HG02642 (cell line): ENCODE data around the gene SLC9A9.
A peak's percentile ranks its signal among the peaks of the same experiment; 100 is the strongest.

Source experiments
- ATAC-seq: cut with Tn5 transposase; IDR thresholded peaks from one replicate; pipeline ENCODE4 v1.9.1; 2021; ENCODE audit warnings: mild to moderate bottlenecking; ENCODE audit not compliant: unreplicated experiment, poor library complexity

Gene SLC9A9

DNA sequence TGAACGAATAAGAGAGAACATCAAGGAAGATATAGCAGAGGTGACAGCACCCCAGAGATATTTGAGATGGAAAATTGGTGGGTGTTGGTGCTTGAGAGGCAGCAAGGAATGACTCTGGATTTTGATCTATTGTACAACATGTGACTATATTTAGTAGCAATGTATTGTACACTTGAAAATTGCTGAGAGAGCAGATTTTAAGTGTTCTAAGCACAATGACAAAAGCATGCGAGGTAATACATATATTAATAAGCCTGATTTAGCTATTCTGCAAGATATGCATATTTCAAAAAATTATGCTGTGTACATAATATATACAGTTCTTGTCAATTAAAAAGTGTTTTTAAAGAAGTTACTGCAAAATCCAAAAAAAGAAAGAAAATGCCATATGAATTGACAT is 194.3 kb downstream of the SLC9A9 start:
- no peak for ATAC-seq

DNA sequence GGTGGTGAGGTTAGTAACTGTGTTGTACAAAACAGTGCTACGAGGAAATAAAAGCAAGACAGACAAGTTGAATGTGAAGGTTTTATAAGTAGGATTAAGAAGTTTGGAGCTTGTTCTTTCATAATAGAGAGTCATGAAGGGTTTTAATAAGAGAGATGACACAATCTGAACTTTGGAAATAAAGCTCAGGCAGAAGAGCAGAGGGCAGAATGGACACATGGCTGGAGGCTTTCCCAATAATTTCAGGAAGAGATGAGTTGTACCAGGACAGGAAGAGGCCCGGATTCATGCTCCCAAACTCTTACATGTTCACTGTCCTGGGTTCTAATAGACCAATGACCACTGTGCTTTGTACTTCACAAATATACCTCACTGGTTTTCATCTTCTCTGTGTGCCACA is 194.8 kb downstream of the SLC9A9 start:
- no peak for ATAC-seq

DNA sequence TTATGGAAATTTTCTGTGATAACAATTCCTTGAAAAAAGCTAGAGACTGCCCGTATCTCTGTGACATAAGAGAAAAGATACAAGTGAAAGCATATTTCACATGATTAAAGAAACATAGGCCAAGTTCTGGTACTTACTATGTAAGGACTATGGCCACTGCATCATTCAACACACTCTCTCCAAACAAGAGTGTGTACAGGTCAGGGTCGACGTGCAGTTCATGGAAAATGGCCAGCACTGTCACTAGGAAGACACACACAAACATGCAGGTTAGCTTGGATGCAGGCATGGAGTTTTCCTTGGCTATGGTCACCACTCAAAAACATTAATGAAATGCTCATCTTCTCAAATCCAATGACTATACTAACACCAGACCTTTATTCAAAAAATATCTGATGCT is 196.2 kb downstream of the SLC9A9 start:
- no peak for ATAC-seq

DNA sequence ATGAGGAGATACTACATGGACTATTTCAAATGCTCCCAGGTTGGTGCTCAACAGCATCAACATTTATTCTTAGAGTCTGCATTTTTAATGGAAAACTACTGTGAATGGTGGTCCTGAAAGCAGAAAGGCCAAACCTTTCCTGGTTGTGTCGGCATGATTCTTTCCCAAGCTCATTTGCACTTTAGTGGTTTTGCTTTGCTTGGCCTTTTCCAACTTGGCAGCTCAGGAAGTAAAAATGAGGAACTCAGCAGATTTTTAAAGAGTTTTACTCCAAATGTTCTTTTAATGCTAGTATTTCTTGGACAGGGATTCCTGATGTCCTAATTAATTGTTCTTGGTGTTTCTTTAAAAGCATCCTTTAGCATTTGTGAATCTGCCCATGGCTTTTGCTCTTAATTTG is 197.4 kb downstream of the SLC9A9 start:
- ATAC-seq = no peak

DNA sequence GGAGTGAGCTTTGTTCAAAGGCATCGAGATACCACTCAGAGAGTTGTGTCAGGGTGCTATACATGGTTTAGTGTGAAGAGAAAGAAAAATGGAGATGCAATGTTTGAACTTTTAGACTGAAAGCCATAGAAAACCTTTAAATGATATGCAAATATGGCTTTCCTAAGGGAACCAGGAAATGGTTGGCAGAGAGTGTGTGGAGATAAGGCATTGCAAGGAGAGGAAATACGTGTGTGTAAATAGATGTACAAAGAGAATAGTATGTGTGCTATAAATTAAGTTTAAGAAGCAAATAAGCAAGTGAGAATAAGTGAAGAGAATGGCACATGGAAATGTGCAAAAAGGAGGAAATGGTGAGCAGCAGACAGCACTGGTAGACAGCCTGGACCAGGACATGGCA is 198.1 kb downstream of the SLC9A9 start:
- ATAC-seq = no peak

DNA sequence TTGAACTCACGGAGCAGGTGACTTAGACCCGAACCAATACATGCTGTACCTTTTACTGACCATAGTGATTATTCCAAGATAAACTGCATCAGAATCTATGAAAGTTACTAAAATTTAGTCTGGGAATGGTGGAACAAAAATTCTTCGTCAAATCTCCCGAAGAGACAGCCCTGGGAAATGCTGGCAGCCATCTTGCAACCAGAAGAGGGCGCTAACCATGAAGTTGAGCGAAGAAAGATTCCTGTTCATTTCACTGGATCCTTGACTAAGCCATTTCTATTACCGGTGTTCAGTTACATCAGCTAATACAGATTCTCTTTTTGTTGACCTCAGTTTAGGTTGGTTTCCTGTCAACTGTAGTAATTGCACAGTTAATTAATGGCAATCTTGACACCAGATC is 199.6 kb downstream of the SLC9A9 start:
- ATAC-seq = no peak

DNA sequence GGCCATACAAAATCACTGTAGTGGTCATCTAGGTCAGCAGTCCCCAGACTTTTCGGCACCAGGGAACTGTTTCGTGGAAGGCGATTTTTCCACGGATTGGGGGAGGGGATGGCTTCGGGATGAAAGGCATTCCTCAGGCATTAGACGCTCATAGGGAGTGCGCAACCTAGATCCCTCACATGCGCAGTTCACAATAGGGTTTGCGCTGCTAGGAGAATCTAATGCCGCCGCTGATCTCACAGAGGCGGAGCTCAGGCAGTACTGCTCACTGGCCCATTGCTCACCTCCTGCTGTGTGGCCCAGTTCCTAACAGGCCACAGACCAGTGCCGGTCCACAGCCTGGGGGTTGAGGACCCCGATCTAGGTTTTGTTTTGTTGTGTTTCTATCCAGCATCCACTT is 200.1 kb downstream of the SLC9A9 start:
- no peak for ATAC-seq

DNA sequence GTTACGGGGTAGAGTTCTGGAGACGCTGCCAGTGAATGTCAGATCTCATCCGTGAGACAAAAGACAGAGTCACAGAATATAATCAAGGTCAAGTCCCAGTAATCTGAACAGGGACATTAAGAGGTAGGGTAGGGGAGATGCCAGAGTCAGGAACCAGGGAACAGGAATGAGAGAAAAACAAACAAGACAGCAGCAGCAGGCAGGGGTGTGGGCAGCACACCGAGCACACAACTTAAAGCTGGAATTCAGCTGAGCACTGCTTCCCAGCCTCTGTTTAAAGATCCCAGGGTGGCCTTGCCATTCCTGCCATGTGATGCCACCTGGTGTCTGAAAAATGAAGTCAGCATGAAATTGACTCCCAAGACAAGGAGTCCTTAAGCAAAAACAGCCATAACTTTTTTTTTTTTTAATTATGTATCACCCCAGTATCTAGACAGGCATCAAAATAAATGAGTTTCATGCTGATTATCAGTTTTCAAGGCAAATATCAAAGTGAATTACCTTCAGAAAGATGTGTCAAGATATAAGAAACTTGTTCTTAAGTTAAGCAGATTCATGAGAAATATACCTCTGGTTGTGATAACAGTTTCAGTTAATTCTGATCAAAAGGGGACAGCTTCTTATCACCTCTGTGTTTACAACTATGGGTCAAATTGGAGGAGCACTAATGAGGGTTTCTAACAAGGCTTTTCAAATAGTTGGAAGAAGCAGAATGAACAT is 203.7 kb downstream of the SLC9A9 start:
- peak; percentile 66 for ATAC-seq

DNA sequence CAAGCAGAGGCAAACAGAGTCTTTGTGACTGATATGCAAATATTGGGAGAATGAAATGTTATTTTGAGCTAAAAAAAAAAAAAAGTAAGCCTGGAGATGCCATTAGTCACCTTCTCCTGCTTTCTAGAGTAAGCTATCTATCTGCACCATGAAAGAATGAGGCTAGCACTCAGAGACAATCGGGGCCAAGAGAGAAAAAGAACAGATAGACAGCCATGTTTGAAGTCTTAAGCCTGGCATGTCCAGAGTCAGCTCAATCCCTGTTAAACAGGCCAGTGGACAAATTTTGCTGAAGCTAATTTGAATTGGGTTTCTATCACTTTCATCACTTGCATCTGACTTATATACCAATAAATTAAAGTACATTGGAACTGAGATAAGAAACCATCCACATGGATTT is 204.4 kb downstream of the SLC9A9 start:
- no peak for ATAC-seq

DNA sequence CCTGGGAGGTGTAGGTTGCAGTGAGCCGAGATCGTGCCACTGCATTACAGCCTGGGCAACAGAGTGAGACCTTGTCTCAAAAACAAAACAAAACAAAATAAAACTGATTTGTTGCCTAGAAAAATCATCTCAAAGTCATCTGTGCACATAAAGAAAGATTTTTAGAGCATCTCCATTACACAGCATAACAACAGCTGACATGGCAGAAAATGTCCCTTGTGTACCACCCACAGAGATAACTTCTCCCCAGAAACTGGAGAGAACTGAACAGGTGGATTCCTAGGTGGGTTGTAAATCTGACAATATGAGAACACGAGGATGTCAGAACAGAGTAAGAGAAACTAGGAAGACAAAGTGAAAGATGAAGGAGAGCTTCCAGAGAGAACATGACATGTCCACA is 207.5 kb downstream of the SLC9A9 start:
- ATAC-seq = no peak

DNA sequence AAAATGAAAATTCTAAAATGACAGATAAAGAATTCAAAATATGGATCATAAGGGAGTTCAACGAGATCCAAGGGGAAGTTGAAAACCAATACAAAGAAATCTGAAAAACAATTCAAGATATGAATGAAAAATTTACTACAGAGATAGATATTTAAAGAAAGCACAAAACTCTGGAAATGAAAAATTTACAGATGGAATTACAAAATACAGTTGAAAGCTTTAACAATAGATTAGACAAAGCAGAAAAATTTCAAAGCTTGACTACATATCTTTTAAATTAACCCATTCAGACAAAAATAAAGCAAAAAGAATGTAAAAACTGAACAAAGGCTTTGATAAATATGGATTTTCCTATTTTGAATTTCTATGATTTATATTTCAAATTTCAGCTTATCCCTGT is 211.1 kb downstream of the SLC9A9 start:
- ATAC-seq = no peak

DNA sequence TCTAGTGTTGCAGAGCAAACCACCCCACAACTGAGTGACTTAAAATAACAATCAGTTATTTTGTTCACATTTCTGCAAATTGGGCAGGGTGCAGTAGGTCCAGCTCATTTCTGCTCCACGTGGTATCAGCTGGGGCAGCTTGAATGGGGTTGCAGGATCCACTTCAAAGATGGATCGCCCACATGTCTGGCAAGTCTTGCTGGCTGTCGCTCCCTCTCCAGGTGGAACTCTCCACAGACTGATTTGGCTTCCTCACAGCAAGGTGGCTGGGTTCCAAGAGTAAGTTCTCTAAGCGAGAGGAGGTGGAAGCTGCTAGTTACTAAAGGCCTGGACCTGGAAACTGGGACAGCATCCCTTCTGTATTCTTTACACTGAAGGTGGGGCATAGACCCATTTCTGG is 213.3 kb downstream of the SLC9A9 start:
- no peak for ATAC-seq

DNA sequence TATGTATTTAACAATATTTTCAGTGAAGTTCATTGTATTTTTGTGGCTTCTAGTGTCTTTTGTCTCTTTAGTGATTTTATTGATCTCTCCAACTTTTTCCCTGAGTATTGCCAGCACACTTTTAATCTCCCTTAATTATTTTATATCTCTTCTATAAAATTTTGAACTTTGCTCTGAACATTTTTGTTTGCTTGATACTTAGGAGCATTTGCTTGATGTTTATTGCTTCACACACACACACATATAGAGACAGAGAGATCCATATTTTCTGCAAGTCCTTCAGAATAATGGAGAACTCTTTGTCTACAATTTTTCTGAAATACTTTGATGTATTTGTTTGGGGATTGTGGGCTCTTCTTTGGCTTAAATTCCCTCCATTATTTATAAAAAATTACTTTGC is 213.8 kb downstream of the SLC9A9 start:
- ATAC-seq = no peak

DNA sequence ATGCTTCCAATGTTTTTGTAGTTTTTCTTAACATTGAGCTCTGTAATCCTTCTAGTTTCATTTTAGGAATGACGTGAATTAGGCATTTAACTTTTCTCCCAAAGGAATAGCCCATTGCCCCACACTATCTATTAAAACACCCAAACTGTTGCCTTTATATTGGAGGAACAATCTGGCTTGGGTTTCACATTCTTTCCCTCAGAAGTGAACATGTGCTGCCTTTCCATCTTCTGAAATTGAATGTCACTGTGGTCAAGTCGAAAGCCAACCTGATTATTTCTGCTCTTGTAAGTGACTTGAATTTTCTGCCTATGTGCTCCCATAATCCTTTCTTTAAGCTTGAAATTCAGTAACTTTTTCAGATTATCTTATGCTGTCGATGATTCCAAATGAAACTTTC is 214.5 kb downstream of the SLC9A9 start:
- no peak for ATAC-seq

DNA sequence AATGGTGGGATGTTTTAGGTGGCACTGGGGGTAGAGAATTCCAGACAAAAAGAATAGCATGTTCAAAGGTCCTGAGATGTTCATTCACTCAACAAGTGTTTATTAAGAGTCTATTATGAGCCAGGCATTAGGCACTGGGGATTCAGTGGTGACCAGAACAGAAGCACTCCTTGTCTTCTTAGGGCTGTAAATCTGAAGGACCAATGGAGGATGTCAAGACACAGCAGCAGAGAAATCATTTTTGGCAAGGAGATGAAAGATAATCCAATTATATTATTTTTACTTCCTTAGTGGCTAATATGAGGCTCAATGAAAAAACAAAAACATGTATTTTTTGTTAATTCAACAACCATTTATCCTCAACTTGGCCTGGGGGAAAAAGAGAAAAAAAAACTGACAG is 218.5 kb downstream of the SLC9A9 start:
- no peak for ATAC-seq

DNA sequence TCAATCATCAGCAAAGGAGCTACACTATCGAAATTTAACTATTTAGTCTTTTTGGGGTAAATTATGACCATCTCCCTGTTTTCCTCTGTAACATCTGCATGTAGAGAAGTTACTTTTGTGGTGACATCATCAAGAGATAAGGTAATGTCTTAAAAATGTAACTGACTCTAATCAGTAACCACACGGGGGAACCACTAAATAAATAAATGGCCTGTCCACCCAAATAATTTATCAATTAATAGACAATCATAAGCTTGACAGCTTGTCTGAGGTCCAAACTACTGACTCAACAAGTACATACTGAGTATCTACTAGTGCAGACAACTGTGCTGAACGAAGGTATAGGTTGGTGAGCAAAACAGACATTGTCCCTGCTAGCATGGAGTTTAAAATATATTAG is 219.3 kb downstream of the SLC9A9 start:
- no peak for ATAC-seq

DNA sequence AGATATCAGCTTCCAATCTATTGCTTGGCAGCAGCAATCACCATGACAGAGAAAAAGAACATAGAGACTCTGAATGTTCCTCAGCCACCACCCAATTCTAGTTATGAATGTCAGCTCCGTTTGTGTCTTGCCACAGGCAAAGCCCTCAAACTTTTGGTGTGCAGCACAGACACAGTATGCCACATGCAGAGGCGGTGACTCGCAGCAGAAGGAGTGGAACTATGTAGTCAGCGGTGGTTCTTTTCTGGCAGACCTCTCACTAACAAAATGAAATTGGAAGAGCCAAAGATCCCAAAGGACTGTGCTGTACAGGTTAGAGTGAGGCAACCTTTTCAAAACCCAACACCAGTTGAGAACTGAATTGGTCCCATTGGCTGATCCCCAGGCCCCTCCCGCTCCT is 220.9 kb downstream of the SLC9A9 start:
- no peak for ATAC-seq

DNA sequence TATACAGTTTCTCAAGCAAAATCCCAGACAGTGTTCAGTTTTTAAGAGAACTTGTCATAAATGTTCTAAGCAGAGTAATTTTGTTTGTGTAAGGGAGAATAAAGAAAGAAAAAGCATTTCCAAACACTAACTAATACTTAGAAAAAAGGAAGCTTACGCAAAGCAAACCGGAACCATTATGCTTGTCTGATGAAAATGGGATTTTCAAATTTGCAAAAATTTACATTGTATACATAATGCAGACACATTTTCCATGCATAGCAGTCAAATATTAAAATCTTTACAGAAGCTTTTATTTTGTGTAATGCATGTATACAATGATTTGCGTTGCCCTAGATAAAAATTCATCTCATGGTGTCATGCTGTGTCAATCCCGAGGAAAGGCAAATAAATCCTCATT is 229.0 kb downstream of the SLC9A9 start:
- no peak for ATAC-seq

DNA sequence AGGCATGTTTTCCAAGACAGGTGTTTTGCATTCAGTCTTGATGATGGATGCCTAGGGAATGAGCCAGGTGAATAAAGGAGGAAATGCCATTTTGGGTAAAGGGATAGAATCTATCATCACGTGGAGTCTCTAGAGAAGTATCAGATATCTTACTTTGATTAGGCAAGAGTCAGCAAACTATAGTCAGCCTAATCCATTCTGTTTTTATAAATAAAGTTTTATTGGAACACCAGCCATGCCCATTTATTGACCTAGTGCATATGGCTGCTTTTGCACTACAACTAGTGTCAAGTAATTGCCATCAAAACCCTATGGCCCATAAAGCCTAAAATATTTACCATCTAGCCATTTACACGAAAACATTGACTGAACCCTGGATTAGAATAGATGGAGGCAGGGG is 231.2 kb downstream of the SLC9A9 start:
- no peak for ATAC-seq

DNA sequence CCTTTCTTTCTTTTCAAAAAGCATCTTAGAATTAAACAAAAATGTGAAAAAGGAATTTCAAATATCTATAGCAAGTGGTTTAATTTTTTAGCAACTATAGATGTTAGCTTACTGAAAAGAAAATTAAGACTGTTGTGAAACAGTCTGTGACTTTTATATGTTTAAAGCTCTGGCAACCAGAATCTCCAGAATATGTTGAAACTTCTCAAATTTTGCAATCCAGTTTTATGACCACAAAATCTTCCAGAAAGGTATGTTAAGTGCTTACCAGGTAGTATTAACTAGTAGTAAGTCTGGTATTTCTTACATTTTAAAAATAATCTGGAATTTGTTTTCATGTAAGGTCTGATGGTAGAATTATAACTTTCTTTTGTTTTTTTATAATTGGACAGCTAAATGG is 235.0 kb downstream of the SLC9A9 start:
- ATAC-seq = no peak

DNA sequence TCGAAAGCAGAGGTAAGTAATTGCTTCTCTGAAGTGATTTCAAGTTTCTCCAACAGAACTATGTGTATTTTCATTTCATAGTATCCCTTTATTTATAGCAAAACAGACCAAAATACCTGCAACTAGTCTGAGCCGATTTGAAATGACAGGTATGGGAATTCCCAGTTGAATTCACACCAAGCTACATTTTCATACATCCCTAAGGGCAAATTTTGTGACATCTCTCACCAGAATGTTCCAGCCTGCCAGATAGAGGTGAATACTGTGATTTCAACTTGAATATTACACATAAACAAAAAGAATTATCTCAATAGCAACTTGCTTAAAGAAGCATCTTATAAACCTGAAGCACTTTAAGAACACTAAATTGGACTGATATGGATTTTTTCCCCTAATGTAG is 235.7 kb downstream of the SLC9A9 start:
- ATAC-seq = no peak

DNA sequence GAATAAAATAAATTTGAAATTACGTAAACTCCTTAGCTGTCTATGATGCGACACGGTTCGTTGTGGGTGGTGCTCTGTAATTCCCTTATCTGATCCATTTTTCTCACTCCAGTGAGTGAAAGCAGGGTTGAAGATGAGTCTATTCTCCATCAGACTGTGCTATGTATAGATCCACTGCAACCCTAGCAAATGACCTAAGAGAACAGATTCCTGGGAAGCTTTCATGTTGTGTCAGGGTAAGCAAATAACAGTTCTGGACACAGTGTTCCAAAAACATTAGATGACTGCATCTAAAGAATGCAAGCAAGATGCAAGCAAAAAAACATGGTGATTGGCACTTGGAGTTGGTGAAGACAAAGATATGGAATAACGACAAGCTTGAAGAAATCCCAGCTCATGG is 239.3 kb downstream of the SLC9A9 start:
- no peak for ATAC-seq
